Breast epithelium (tissue), 4 donors: ENCODE results near the gene GABARAP. TPM values are rescaled to one million over a fixed set of nuclear protein-coding genes. Genes with fewer than 3 reads are reported as not detected.

ENCODE experiments used
- DNase-seq, 2 donors: peaks; one replicate each; pipeline ENCODE4 v3.0.0-alpha.2; 2019; ENCODE audit warnings: low spot score in 2 of 2
- H3K27ac ChIP-seq, 2 donors: fragments of 200-600 bp; sonication (generic) in 1 of 2; one replicate each; pipeline ENCODE4 v1.5.1; 2016 to 2019; ENCODE audit warnings: mild to moderate bottlenecking in 1 of 2
- H3K27me3 ChIP-seq, 2 donors: fragments of 200-600 bp; sonication (generic) in 1 of 2; one replicate each; pipeline versions ENCODE4 v1.5.1 to v1.6.0; 2017 to 2019; ENCODE audit warnings: control low read depth in 1 of 2, mild to moderate bottlenecking in 1 of 2
- H3K36me3 ChIP-seq: fragments of 200-600 bp; one replicate; pipeline ENCODE4 v1.5.1; 2019
- H3K4me1 ChIP-seq, 2 donors: fragments of 200-600 bp; sonication (generic); one replicate each; pipeline ENCODE4 v1.5.1; 2016 to 2019; ENCODE audit warnings: control low read depth in 1 of 2
- H3K4me3 ChIP-seq, 3 donors: fragments of 200-600 bp; sonication (generic); 1 replicate in 2 of 3; 2 replicates in 1 of 3; pipeline ENCODE4 v1.5.1; 2016 to 2019; ENCODE audit warnings: mild to moderate bottlenecking in 3 of 3, moderate library complexity in 2 of 3
- H3K9me3 ChIP-seq, 2 donors: fragments of 200-600 bp; sonication (generic) in 1 of 2; one replicate each; pipeline ENCODE4 v1.5.1; 2016 to 2019; ENCODE audit warnings: control low read depth in 1 of 2
- POLR2A ChIP-seq: fragments of 450-650 bp; IDR thresholded peaks from one replicate; pipeline ENCODE4 v1.6.1; 2016; ENCODE audit warnings: antibody characterized with exemption, mild to moderate bottlenecking, moderate library complexity
- POLR2AphosphoS5 ChIP-seq, 3 donors: sonication (generic); formaldehyde crosslinking; IDR thresholded peaks; one replicate each; pipeline ENCODE4 v1.6.1; 2017; ENCODE audit warnings: antibody characterized with exemption in 3 of 3
- intact Hi-C: fragments of 100-400 bp; cut with DNase I; formaldehyde crosslinking; loops from one replicate; pipeline ENCODE4 v1.15.1; 2023; ENCODE audit warnings: low total_unique reads
- total RNA-seq, 3 donors: library from RNA; depleted of rRNA; stranded (reverse); fragments of >200 nt; gene quantifications; one replicate each; pipeline ENCODE4 v1.1.0, GENCODE V29; 2016
- TF ChIP-seq, protein P1 (sequence below), 3 donors: fragments of 450-650 bp; IDR thresholded peaks; one replicate each; pipeline ENCODE4 v1.5.1; 2016 to 2017; ENCODE audit warnings: antibody characterized with exemption in 3 of 3, mild to moderate bottlenecking in 3 of 3, moderate library complexity in 3 of 3

The GABARAP gene
- total RNA-seq, 3 donors from 2014 or later = 620 to 765 (median 631) TPM

DNA sequence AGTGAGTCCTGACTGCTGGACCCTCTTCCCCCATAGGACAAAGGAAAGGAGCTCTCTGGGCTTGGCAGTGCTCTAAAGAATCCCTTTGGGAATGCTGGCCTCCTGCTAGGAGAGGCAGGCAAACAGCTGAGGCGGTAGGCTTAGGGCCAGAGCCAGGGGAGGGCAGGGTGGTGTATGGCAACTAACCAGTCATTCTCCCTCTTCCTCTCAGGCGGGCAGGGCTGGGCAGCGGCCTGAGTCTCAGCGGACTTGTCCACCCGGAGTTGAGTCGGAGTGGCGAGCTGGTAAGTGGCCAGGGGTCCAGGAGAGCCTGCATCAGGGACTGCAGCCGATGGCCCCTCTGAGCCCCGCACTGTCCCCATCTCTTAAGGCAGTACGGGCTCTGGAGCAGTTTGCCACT, 18.1 kb downstream of the GABARAP start:
- Histone ChIP-seq H3K27ac (no peak overlapping the region), H3K4me3 (no peak overlapping the region), H3K36me3 (no peaks in the 10 kb centered on the region), H3K27me3 (no peaks in the 10 kb centered on the region), H3K4me1 (peaks cover 4 to 13% of the 10 kb centered on the region in 2 donors), H3K9me3 (no peaks in the 10 kb centered on the region)
- TF ChIP-seq POLR2A (no peak), POLR2AphosphoS5 (IDR thresholded peaks at IDR 0.05) (no peak)
- TF ChIP-seq, protein P1, sequence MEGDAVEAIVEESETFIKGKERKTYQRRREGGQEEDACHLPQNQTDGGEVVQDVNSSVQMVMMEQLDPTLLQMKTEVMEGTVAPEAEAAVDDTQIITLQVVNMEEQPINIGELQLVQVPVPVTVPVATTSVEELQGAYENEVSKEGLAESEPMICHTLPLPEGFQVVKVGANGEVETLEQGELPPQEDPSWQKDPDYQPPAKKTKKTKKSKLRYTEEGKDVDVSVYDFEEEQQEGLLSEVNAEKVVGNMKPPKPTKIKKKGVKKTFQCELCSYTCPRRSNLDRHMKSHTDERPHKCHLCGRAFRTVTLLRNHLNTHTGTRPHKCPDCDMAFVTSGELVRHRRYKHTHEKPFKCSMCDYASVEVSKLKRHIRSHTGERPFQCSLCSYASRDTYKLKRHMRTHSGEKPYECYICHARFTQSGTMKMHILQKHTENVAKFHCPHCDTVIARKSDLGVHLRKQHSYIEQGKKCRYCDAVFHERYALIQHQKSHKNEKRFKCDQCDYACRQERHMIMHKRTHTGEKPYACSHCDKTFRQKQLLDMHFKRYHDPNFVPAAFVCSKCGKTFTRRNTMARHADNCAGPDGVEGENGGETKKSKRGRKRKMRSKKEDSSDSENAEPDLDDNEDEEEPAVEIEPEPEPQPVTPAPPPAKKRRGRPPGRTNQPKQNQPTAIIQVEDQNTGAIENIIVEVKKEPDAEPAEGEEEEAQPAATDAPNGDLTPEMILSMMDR (IDR thresholded peaks at IDR 0.05) = no peak
- no peak for DNase-seq
- intact Hi-C loops = no loop called here

DNA sequence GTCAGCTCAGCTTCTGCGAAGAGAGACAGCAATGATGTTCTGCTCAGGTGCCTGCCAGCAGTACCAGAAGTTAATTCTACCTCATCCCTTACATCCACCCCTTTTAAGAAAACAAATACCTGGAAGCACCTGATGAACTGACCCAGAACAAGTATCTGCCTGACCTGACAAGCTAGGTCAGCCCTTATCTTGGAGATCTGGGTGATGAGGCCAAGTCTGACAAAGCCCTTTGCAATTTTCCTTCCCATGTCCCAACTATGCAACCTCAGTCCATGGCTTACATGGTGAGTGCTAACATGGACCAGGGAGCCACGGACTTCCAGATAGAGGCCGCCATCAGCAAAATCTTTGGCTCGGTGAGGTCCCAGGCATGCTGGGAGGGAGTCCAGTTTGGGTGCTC, 18.9 kb downstream of the GABARAP start:
- intact Hi-C loops = no loop called here
- Histone ChIP-seq H3K36me3 (no peaks in the 10 kb centered on the region), H3K4me3 (no peak overlapping the region), H3K27me3 (no peaks in the 10 kb centered on the region), H3K4me1 (peaks cover 4 to 16% of the 10 kb centered on the region in 2 donors), H3K27ac (peak overlapping the region in 1 of 2 donors; percentile 26), H3K9me3 (no peaks in the 10 kb centered on the region)
- DNase-seq = no peak
- no peak for TF ChIP-seq POLR2A
- TF ChIP-seq, protein P1 (IDR thresholded peaks at IDR 0.05) = no peak

DNA sequence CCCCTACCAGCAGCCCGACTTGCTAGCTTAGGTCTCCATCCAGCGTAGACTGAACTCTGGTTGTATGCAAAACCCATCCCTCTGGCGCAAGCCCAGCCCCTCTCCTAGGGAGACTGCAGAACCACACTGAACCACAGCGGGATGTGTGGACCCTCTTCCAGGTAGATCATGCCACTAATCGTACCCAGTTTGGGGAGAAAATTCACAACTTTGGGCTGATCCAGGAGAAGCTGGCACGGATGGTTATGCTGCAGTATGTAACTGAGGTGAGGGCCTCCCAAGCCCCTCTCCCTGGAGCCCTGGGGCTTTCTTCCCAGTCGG, 19.3 kb downstream of the GABARAP start:
- intact Hi-C loops = no loop called here
- Histone ChIP-seq H3K27ac (peak overlapping the region in 1 of 2 donors; percentile 26), H3K27me3 (no peaks in the 10 kb centered on the region), H3K4me3 (no peak overlapping the region), H3K36me3 (no peaks in the 10 kb centered on the region), H3K9me3 (no peaks in the 10 kb centered on the region), H3K4me1 (peaks cover 4 to 20% of the 10 kb centered on the region in 2 donors)
- no peak for DNase-seq
- TF ChIP-seq, protein P1 (IDR thresholded peaks at IDR 0.05) = no peak
- TF ChIP-seq POLR2A (no peak), POLR2AphosphoS5 (IDR thresholded peaks at IDR 0.05) (no peak)

DNA sequence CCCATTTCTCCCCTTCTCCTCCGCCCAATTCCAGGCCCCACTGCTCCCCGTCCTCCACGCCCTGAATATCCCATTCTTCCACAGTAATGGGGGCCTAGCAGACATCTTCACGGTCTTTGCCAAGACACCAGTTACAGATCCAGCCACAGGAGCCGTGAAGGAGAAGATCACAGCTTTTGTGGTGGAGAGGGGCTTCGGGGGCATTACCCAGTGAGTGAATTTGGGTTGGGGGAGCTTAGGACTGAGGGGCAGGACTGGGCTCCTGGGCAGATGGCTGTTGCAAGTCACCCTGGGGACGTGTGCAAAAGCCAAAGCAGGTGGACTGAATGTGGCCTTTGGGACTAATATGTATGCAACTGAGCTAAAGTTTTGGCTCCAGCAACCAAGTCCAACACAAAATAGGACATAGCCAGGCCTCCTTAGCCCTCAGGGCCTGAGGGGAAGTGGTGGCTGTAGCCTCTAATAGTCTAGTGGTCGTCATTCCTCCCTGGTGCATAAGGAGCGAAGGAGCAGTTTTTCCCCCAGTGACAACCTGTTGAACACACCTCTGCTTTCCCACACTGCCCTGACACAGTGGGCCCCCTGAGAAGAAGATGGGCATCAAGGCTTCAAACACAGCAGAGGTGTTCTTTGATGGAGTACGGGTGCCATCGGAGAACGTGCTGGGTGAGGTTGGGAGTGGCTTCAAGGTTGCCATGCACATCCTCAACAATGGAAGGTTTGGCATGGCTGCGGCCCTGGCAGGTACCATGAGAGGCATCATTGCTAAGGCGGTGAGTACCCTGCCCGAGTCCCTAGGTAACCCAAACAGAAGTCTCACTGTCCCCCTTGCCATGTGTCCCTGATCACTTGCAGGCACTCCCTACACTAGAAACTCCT, 19.9 kb downstream of the GABARAP start:
- Histone ChIP-seq H3K27ac (peak overlapping the region; percentile 100), H3K27me3 (no peaks in the 10 kb centered on the region), H3K36me3 (no peaks in the 10 kb centered on the region), H3K4me3 (peak overlapping the region in 1 of 3 donors; percentile 98), H3K9me3 (no peaks in the 10 kb centered on the region), H3K4me1 (peaks cover 4 to 23% of the 10 kb centered on the region in 2 donors)
- intact Hi-C loops = no loop called here
- DNase-seq = no peak
- TF ChIP-seq, protein P1 (IDR thresholded peaks at IDR 0.05) = no peak
- TF ChIP-seq POLR2A (no peak), POLR2AphosphoS5 (IDR thresholded peaks at IDR 0.05) (no peak)

DNA sequence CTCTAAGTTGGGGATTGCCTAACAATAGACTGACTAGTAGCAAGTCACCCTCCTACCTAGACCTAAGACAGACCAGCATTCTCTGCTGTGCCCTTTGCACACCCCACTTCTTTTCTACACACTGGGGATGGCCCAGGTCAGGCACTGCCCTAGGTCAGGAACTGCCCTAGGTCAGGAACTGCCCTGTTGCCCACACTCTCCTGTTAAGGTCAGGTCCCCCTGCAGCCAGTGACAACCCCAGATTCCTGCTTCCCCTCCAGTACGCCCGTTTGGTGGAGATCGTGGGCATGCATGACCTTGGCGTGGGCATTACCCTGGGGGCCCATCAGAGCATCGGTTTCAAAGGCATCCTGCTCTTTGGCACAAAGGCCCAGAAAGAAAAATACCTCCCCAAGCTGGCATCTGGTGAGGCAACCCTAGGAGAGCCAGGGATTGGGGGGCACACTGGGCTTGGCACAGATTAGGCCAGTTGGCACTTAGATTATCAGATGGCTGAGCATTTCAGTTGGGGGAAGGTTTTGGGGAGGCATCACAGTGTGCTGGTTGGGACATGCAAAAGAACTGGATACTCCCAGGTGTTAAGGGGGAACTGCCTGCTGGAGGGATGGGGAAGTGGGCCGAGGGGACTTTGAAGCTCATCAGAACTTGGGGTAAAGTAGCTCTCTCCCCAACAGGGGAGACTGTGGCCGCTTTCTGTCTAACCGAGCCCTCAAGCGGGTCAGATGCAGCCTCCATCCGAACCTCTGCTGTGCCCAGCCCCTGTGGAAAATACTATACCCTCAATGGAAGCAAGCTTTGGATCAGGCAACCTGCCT, 20.8 kb downstream of the GABARAP start:
- no peaks in the 10 kb centered on the region for H3K27me3 ChIP-seq
- H3K36me3 ChIP-seq = no peaks in the 10 kb centered on the region
- TF ChIP-seq, protein P1 (IDR thresholded peaks at IDR 0.05) = no peak
- no peak for TF ChIP-seq POLR2AphosphoS5 (IDR thresholded peaks at IDR 0.05)
- TF ChIP-seq POLR2A = no peak
- H3K4me1 ChIP-seq = peaks cover 4 to 29% of the 10 kb centered on the region in 2 donors
- peak overlapping the region; percentile 100 for H3K27ac ChIP-seq
- no peaks in the 10 kb centered on the region for H3K9me3 ChIP-seq
- H3K4me3 ChIP-seq = peak overlapping the region in 2 of 3 donors; percentile 98 to 100
- DNase-seq = no peak
- intact Hi-C loops = no loop called here
